ENCODE results near the gene SEC23IP.

DNA sequence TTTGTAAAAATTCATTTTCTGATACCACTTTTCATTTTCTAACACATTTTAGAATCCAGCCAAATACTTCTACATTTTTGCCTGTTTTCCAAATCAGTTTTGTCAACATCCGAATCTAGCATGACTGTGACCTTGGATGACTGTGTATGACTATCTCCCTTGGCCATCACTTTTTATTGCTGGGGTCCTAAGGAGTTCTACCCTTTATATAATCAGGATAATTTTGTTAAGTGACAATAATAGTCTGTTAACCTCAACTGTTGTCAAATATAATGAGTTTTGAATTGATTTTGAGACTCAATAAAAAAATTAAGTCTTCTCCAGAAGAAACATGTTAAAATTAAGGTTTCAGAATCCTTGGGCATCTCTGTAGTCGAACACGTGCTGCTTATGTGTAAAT lies 53.3 kb downstream of the SEC23IP start:
- TF ChIP-seq, protein P1, sequence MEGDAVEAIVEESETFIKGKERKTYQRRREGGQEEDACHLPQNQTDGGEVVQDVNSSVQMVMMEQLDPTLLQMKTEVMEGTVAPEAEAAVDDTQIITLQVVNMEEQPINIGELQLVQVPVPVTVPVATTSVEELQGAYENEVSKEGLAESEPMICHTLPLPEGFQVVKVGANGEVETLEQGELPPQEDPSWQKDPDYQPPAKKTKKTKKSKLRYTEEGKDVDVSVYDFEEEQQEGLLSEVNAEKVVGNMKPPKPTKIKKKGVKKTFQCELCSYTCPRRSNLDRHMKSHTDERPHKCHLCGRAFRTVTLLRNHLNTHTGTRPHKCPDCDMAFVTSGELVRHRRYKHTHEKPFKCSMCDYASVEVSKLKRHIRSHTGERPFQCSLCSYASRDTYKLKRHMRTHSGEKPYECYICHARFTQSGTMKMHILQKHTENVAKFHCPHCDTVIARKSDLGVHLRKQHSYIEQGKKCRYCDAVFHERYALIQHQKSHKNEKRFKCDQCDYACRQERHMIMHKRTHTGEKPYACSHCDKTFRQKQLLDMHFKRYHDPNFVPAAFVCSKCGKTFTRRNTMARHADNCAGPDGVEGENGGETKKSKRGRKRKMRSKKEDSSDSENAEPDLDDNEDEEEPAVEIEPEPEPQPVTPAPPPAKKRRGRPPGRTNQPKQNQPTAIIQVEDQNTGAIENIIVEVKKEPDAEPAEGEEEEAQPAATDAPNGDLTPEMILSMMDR (IDR thresholded peaks at IDR 0.05): no peak
- no peak for TF ChIP-seq POLR2A (IDR thresholded peaks at IDR 0.05)
- TF ChIP-seq EP300 (IDR thresholded peaks at IDR 0.05): no peak

Data from stomach (tissue), 4 donors.